ENCODE results near the gene PMM2. TPM values are rescaled to one million over a fixed set of nuclear protein-coding genes. Genes with fewer than 3 reads are reported as not detected.

The PMM2 gene
- total and polyA plus RNA-seq, 2 experiments from 2014 or later, result 38.2 to 60.4 TPM

- Histone ChIP-seq H3K4me3 (no peak overlapping the region), H3K9me2 (ENCODE audit: insufficient read depth) (no peaks in the 10 kb centered on the region), H3K79me2 (replicated peaks; ENCODE audit: insufficient read depth) (no peaks in the 10 kb centered on the region), H4K20me1 (replicated peaks; ENCODE audit: insufficient read depth) (0 out of 2 replicates have a peak, but pooled peaks cover 6% of the 10 kb centered on the region), H3K4me2 (0 out of 2 replicates have a peak overlapping the region, but pooled peaks have one; percentile 20), H3K4me1 (ENCODE audit: insufficient read depth) (peaks cover 11% of the 10 kb centered on the region; the same call in 1 of the 2 replicates), H3K27ac (ENCODE audit: low read depth) (peak overlapping the region; percentile 52), H3F3A (replicated peaks; ENCODE audit: low read depth) (0 out of 2 replicates have a peak, but pooled peaks cover 3% of the 10 kb centered on the region), H3K36me3 (ENCODE audit: insufficient read depth) (0 out of 2 replicates have a peak, but pooled peaks cover 12% of the 10 kb centered on the region), H2AFZ (no peak overlapping the region), H3K27me3 (ENCODE audit: insufficient read depth) (no peaks in the 10 kb centered on the region)
- ATAC-seq (peak; percentile 46), DNase-seq (ENCODE audit: low spot score) (peak; percentile 60)
- Mint-ChIP-seq H3K27me3 (ENCODE audit: insufficient read depth, low read depth, poor library complexity) (peaks cover 22% of the 10 kb centered on the region), H3K4me1 (peaks cover 15% of the 10 kb centered on the region), H3K4me3 (no peak overlapping the region; the same call in 2 of the 3 replicates), H3K9me3 (no peaks in the 10 kb centered on the region), H3K27ac (peak overlapping the region; percentile 15; the same call in 1 of the 2 replicates), H3K36me3 (ENCODE audit: low read depth) (peaks cover 14% of the 10 kb centered on the region)
- TF ChIP-seq NANOG (IDR thresholded peaks at IDR 0.05; ENCODE audit: borderline replicate concordance), result no peak
- peak; percentile 17 to 27; a peak in 2 of 4 replicates for TF ChIP-seq CTCF (conservative IDR thresholded peaks at IDR 0.05; ENCODE audit: low read depth in 2 of 2)
- TF ChIP-seq, protein P1, sequence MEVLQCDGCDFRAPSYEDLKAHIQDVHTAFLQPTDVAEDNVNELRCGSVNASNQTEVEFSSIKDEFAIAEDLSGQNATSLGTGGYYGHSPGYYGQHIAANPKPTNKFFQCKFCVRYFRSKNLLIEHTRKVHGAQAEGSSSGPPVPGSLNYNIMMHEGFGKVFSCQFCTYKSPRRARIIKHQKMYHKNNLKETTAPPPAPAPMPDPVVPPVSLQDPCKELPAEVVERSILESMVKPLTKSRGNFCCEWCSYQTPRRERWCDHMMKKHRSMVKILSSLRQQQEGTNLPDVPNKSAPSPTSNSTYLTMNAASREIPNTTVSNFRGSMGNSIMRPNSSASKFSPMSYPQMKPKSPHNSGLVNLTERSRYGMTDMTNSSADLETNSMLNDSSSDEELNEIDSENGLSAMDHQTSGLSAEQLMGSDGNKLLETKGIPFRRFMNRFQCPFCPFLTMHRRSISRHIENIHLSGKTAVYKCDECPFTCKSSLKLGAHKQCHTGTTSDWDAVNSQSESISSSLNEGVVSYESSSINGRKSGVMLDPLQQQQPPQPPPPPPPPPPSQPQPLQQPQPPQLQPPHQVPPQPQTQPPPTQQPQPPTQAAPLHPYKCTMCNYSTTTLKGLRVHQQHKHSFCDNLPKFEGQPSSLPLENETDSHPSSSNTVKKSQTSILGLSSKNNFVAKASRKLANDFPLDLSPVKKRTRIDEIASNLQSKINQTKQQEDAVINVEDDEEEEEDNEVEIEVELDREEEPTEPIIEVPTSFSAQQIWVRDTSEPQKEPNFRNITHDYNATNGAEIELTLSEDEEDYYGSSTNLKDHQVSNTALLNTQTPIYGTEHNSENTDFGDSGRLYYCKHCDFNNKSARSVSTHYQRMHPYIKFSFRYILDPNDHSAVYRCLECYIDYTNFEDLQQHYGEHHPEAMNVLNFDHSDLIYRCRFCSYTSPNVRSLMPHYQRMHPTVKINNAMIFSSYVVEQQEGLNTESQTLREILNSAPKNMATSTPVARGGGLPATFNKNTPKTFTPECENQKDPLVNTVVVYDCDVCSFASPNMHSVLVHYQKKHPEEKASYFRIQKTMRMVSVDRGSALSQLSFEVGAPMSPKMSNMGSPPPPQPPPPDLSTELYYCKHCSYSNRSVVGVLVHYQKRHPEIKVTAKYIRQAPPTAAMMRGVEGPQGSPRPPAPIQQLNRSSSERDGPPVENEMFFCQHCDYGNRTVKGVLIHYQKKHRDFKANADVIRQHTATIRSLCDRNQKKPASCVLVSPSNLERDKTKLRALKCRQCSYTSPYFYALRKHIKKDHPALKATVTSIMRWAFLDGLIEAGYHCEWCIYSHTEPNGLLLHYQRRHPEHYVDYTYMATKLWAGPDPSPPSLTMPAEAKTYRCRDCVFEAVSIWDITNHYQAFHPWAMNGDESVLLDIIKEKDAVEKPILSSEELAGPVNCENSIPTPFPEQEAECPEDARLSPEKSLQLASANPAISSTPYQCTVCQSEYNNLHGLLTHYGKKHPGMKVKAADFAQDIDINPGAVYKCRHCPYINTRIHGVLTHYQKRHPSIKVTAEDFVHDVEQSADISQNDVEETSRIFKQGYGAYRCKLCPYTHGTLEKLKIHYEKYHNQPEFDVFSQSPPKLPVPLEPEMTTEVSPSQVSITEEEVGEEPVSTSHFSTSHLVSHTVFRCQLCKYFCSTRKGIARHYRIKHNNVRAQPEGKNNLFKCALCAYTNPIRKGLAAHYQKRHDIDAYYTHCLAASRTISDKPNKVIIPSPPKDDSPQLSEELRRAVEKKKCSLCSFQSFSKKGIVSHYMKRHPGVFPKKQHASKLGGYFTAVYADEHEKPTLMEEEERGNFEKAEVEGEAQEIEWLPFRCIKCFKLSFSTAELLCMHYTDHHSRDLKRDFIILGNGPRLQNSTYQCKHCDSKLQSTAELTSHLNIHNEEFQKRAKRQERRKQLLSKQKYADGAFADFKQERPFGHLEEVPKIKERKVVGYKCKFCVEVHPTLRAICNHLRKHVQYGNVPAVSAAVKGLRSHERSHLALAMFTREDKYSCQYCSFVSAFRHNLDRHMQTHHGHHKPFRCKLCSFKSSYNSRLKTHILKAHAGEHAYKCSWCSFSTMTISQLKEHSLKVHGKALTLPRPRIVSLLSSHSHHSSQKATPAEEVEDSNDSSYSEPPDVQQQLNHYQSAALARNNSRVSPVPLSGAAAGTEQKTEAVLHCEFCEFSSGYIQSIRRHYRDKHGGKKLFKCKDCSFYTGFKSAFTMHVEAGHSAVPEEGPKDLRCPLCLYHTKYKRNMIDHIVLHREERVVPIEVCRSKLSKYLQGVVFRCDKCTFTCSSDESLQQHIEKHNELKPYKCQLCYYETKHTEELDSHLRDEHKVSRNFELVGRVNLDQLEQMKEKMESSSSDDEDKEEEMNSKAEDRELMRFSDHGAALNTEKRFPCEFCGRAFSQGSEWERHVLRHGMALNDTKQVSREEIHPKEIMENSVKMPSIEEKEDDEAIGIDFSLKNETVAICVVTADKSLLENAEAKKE (CRISPR knock-in tag; IDR thresholded peaks at IDR 0.05), result no peak
Measured at GRCh38 chr16:8885674-8886592, 88.3 kb downstream of the PMM2 start.
